Measurements from ENCODE around the gene MGME1. TPM values are rescaled to one million over a fixed set of nuclear protein-coding genes. Genes with fewer than 3 reads are reported as not detected.

MGME1 gene, protein sequence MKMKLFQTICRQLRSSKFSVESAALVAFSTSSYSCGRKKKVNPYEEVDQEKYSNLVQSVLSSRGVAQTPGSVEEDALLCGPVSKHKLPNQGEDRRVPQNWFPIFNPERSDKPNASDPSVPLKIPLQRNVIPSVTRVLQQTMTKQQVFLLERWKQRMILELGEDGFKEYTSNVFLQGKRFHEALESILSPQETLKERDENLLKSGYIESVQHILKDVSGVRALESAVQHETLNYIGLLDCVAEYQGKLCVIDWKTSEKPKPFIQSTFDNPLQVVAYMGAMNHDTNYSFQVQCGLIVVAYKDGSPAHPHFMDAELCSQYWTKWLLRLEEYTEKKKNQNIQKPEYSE
- polyA plus RNA-seq (ENCODE audit: insufficient read length in 4 of 4), result 10 to 100 TPM; 37.9 to 42.3 (median 40.8) TPM

DNA sequence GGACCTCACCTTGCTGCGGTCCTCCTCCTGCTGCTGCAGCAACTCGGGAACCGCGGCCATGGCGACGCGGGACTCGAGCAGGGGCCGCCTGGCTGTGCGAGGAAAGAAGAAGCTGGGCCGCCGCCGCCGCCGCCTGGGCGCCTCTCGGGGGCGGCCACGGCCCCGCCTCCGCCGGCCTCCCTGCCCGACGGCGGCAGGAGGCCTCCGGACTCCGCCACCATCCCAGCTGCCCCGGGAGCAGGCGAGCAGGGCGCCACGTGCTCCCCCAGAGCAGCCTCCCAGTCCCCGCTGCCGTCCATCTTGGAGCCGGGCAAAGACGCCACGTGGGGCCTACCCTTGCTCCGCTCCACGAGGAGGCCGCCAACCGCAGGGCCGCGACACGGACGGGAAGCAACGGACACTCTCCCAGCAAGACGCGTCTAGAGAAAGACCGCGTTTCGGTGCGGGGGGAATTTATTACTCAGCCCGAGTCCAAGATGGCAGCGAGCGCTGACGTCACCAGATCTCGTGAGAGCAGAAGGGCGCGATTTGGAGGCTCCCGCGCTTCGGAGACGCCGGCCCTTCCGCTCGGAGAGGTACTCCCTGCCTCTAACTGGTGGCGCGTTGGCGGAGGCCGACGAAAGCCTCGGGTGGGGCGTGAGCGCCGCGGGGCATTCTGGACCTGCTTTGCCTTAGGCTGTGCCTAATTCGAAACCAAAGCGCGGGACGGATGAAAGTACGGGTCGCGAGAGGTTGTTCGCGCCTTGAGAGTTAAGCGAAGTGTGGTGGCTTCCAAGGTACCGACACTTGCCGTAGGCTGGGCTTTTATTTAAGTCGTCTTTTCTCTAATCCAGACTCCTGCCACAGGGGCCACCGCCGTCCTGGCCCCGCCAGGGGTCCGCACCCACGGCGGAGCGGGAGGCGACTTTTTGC is at the start of gene MGME1, which contains the start of gene SNX5:
Gene MGME1 (plus strand): TSS at position 653 of the 912 bp plus-strand sequence. CDS start 842 bp downstream, outside the sequence.
Gene SNX5 (minus strand): TSS at position 429 of the 912 bp plus-strand sequence. CDS start 369 bp downstream, at position 60.
- DNase-seq (ENCODE audit: low read depth in 4 of 4, low spot score in 2 of 4), result peak; percentile 98 to 100 (median 100)

DNA sequence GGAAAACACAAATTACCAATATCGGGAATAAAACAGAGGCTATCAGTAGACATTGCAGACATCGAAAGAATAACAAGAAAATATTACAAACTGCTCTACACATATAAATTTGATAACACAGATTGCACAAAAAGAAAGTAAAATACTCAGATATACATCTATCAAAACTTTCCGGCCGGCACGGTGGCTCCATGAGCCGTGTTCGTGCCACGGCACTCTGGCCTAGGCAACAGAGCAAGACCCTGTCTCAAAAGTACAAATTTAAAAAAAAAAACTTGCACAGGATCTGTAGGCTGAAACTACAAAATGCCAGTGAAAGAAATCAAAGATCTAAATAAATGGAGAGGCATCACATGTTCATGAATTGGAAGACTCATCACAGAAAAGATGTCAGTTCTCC is 49.7 kb upstream of the MGME1 start:
- DNase-seq (ENCODE audit: low read depth in 4 of 4, low spot score in 2 of 4), result no peak

GRCh38 chr20:17921774-17922173 is 47.0 kb upstream of the MGME1 start:
- DNase-seq (ENCODE audit: low read depth in 4 of 4, low spot score in 2 of 4), result no peak

DNA sequence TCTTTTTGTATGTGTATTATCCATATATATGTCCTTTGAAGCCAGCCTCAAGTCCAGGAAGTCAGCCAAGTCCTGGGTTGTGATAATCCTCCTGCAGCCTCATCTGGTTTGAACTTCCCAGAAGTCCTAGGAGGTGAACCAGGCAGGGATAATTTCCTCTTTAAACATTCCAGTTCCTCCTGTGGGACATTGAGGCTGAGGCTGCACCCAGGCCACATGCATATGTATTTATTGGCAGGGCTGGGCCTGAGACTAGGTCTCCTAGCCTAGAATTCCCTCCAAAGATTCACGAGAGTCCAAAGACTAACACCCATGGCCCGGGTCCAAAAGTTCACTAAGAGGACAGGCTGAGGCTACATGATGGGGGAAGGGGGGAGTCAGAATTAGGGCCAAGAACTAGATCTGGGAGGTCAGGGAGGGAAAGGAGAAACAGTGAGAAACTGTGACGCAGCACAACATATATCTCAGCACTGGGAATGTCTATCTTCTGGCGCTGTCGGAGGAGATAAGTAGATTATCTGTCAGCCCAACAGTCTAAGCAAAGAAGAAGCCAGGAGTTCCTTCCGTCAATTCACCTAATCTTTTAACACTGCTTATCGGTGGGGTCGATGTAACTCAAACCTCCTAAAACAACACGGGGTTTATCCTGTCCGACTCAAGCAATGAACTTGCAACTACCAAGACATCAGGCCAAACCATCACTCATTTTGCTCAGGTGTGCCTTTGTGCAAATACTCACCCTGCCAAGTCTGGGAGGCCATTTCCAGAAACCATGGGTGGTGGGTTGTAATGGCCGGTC is 43.5 kb upstream of the MGME1 start:
- DNase-seq (ENCODE audit: low read depth in 4 of 4, low spot score in 2 of 4), result no peak

DNA sequence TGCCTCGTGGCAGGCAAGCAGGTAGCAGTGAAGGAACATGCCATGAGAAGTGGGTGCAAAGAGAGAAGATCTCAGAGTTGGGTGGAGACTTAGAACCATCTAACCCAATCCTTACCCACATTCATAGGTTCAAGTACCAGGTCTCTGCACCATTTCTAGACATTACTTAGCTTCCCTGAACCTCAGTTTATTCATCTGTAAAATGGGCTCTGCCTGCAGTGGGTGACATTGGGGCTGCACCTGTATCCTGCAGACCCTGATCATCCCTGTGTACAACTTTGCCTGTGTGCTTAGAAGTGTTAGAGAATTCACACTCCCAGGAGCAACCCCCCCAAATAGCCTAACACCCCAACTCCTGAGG is 42.9 kb upstream of the MGME1 start:
- DNase-seq (ENCODE audit: low read depth in 4 of 4, low spot score in 2 of 4), result no peak

GRCh38 chr20:17928211-17928611 is 40.6 kb upstream of the MGME1 start:
- no peak for DNase-seq (ENCODE audit: low read depth in 4 of 4, low spot score in 2 of 4)

- no peak for DNase-seq (ENCODE audit: low read depth in 4 of 4, low spot score in 2 of 4)
These were observed 40.0 kb upstream of the MGME1 start for GRCh38 chr20:17928633-17929311.

- no peak for DNase-seq (ENCODE audit: low read depth in 4 of 4, low spot score in 2 of 4)
These were observed 37.3 kb upstream of the MGME1 start for GRCh38 chr20:17931513-17931912.

DNA sequence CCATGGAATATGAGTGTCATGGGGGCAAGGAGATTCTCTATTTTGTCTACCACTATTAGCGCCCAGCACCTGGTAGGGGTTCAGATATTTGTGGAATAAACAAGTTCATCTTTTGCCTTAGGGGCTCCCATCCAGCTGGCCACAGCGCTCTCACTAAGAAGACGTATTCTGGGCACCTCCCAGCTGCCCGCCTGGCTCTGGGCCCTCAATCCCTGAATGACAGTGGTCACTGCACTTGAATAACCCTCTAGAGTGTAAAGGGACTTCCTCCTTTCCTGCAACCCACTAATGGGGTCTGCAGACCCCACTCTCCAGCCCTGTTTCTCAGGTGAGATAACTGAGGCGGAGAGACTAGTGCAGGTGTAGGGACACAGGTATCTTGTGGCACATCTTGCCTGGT is 36.4 kb upstream of the MGME1 start:
- DNase-seq (ENCODE audit: low read depth in 4 of 4, low spot score in 2 of 4), result no peak

DNA sequence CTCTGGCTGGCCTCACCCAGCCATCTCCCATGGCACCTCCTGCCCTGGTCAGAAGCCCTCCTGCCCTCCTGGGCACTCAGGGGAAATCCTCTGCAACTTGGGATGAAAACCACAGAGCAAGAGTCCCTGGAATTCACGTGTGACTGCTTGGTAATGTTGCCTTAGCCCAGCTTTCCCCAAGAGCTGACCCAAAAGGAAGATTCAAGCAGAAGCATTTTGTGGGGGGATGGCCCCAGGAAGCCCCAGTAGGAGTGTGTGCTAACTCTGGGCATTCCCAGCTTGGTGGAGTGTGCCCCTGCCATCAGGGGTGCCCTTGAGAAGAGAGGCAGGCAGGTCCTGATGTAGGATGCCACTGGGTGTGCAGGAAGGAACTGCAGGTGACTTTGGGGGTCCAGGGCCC is 35.7 kb upstream of the MGME1 start:
- DNase-seq (ENCODE audit: low read depth in 4 of 4, low spot score in 2 of 4), result no peak

- DNase-seq (ENCODE audit: low read depth in 4 of 4, low spot score in 2 of 4), result no peak
These were observed 35.1 kb upstream of the MGME1 start for GRCh38 chr20:17933711-17934110.

- no peak for DNase-seq (ENCODE audit: low read depth in 4 of 4, low spot score in 2 of 4)
These were observed 34.5 kb upstream of the MGME1 start for GRCh38 chr20:17934141-17934862.

- DNase-seq (ENCODE audit: low read depth in 4 of 4, low spot score in 2 of 4), result no peak
These were observed 33.6 kb upstream of the MGME1 start for GRCh38 chr20:17935186-17935585.

- DNase-seq (ENCODE audit: low read depth in 4 of 4, low spot score in 2 of 4), result no peak
These were observed 33.1 kb upstream of the MGME1 start for GRCh38 chr20:17935761-17936160.

GRCh38 chr20:17936286-17936760 is 32.5 kb upstream of the MGME1 start:
- DNase-seq (ENCODE audit: low read depth in 4 of 4, low spot score in 2 of 4), result no peak

GRCh38 chr20:17936761-17937732 is 31.8 kb upstream of the MGME1 start:
- DNase-seq (ENCODE audit: low read depth in 4 of 4, low spot score in 2 of 4), result peak in 2 of 4 donors; percentile 46 to 56

GRCh38 chr20:17938871-17939619 is 29.8 kb upstream of the MGME1 start:
- DNase-seq (ENCODE audit: low read depth in 4 of 4, low spot score in 2 of 4), result peak in 2 of 4 donors; percentile 47 to 58
